ENCODE data around the gene ARHGEF18. TPM values are rescaled to one million over a fixed set of nuclear protein-coding genes. Genes with fewer than 3 reads are reported as not detected.

Gene ARHGEF18
- total and polyA plus RNA-seq, 2 donors (not counting 1 experiment from before 2014, with no cell fraction given), result 74.0 to 94.9 TPM

- Mint-ChIP-seq H3K4me1 (peaks cover 33% of the 10 kb centered on the region), H3K27ac (peak overlapping the region; percentile 55), H3K27me3 (no peaks in the 10 kb centered on the region), H3K4me3 (no peak overlapping the region), H3K9me3 (ENCODE audit: insufficient read depth) (no peaks in the 10 kb centered on the region)
- ATAC-seq (ENCODE audit: low read depth) (no peak), DNase-seq (no peak)
- Histone ChIP-seq H3K4me3 (ENCODE audit: control extremely low read depth in 1 of 5, extremely low read depth in 1 of 5, insufficient read depth in 1 of 5, low read depth in 2 of 5, low read length in 4 of 5) (no peak overlapping the region), H4K20me1 (ENCODE audit: control insufficient read depth, insufficient read depth, low read length, poor library complexity, severe bottlenecking) (peaks cover 86% of the 10 kb centered on the region), H2AFZ (ENCODE audit: insufficient read depth, low read depth, low read length, poor library complexity, severe bottlenecking) (no peak overlapping the region), H3K9ac (ENCODE audit: low read length) (no peak overlapping the region), H3K27ac (ENCODE audit: low read length in 2 of 2) (no peak overlapping the region), H3K79me2 (ENCODE audit: control insufficient read depth, insufficient read depth, low read length) (peaks cover 82% of the 10 kb centered on the region), H3K36me3 (replicated peaks in 1 of 2; ENCODE audit: control extremely low read depth in 1 of 2, control insufficient read depth in 1 of 2, extremely low read depth in 1 of 2, insufficient read depth in 2 of 2, low read length in 1 of 2) (peaks cover 15 to 60% of the 10 kb centered on the region in 2 experiments), H3K4me1 (ENCODE audit: control insufficient read depth in 2 of 2, insufficient read depth in 2 of 2, low read length in 2 of 2) (peaks cover 26 to 33% of the 10 kb centered on the region in 2 donors), H3K27me3 (replicated peaks in 1 of 4; ENCODE audit: control extremely low read depth in 1 of 4, control insufficient read depth in 3 of 4, insufficient read depth in 4 of 4, low read length in 3 of 4) (no peaks in the 10 kb centered on the region), H3K9me3 (ENCODE audit: control extremely low read depth in 1 of 3, control insufficient read depth in 2 of 3, insufficient read depth in 1 of 3, low read length in 2 of 3) (no peaks in the 10 kb centered on the region), H3K4me2 (replicated peaks; ENCODE audit: low read depth, low read length, poor library complexity, severe bottlenecking) (no peak overlapping the region)
- intact Hi-C loops (cut with micrococcal nuclease), result no loop called here
- CTCF ChIA-PET, result no interaction called here
- 95% methylated on average over 14 of the region's 14 CpGs for WGBS (ENCODE audit: insufficient coverage)
- no peak for TF ChIP-seq CTCF (IDR thresholded peaks at IDR 0.05)
- POLR2A ChIA-PET, result no interaction called here
These were observed 42.5 kb downstream of the ARHGEF18 start for GRCh38 chr19:7391218-7391670.

GRCh38 chr19:7393459-7393858 is 44.7 kb downstream of the ARHGEF18 start:
- Histone ChIP-seq H3K4me2 (replicated peaks; ENCODE audit: low read depth, low read length, poor library complexity, severe bottlenecking) (peak overlapping the region; percentile 96), H3K4me1 (ENCODE audit: control insufficient read depth in 2 of 2, insufficient read depth in 2 of 2, low read length in 2 of 2) (peaks cover 34 to 36% of the 10 kb centered on the region in 2 donors), H3K9ac (ENCODE audit: low read length) (no peak overlapping the region), H4K20me1 (ENCODE audit: control insufficient read depth, insufficient read depth, low read length, poor library complexity, severe bottlenecking) (peaks cover 89% of the 10 kb centered on the region), H3K4me3 (ENCODE audit: control extremely low read depth in 1 of 5, extremely low read depth in 1 of 5, insufficient read depth in 1 of 5, low read depth in 2 of 5, low read length in 4 of 5) (no peak overlapping the region), H3K79me2 (ENCODE audit: control insufficient read depth, insufficient read depth, low read length) (peaks cover 94% of the 10 kb centered on the region), H3K36me3 (replicated peaks in 1 of 2; ENCODE audit: control extremely low read depth in 1 of 2, control insufficient read depth in 1 of 2, extremely low read depth in 1 of 2, insufficient read depth in 2 of 2, low read length in 1 of 2) (peaks cover 3 to 54% of the 10 kb centered on the region in 2 experiments), H3K9me3 (ENCODE audit: control extremely low read depth in 1 of 3, control insufficient read depth in 2 of 3, insufficient read depth in 1 of 3, low read length in 2 of 3) (no peaks in the 10 kb centered on the region), H3K27ac (ENCODE audit: low read length in 2 of 2) (peak overlapping the region; percentile 10 to 82), H2AFZ (ENCODE audit: insufficient read depth, low read depth, low read length, poor library complexity, severe bottlenecking) (no peak overlapping the region), H3K27me3 (replicated peaks in 1 of 4; ENCODE audit: control extremely low read depth in 1 of 4, control insufficient read depth in 3 of 4, insufficient read depth in 4 of 4, low read length in 3 of 4) (no peaks in the 10 kb centered on the region)
- Mint-ChIP-seq H3K27ac (peak overlapping the region; percentile 84), H3K4me3 (peak overlapping the region; percentile 91), H3K9me3 (ENCODE audit: insufficient read depth) (no peaks in the 10 kb centered on the region), H3K27me3 (no peaks in the 10 kb centered on the region), H3K4me1 (peaks cover 32% of the 10 kb centered on the region)
- WGBS (ENCODE audit: insufficient coverage), result 70% methylated on average over 2 of the region's 2 CpGs
- intact Hi-C loops (cut with micrococcal nuclease), result no loop called here
- DNase-seq, result peak; percentile 33
- ChIA-PET POLR2A (interaction anchor here (0.6 kb wide), 1 partner anchor 41 kb away, joined by 5 read pairs; no protein-coding TSS in a partner anchor), CTCF (interaction anchor here (0.9 to 1.7 kb wide), 2 partner anchors 37 to 63 kb away, joined by 3 to 4 read pairs; no protein-coding TSS in a partner anchor)
- no peak for TF ChIP-seq CTCF (IDR thresholded peaks at IDR 0.05)
- no peak for TF ChIP-seq EZH2 (IDR thresholded peaks at IDR 0.05; ENCODE audit: borderline replicate concordance, insufficient read depth, low read depth, low read length, poor library complexity, severe bottlenecking)
- no peak for ATAC-seq (ENCODE audit: low read depth)

All from B cell (primary cell).